Measurements from ENCODE around the gene NRXN3.

Gene NRXN3

GRCh38 chr14:79916281-79916680 lies 1746.1 kb downstream of the NRXN3 start:
- TF ChIP-seq CTCF (IDR thresholded peaks at IDR 0.05; ENCODE audit: low read depth, low read length), result no peak
- no peak overlapping the region for H3K4me3 ChIP-seq (ENCODE audit: low read depth, low read length)

- no peak for TF ChIP-seq CTCF (IDR thresholded peaks at IDR 0.05; ENCODE audit: low read depth, low read length)
- no peak overlapping the region for H3K4me3 ChIP-seq (ENCODE audit: low read depth, low read length)
These were observed 1746.7 kb downstream of the NRXN3 start for GRCh38 chr14:79916892-79917291.

All from WI38 (cell line).